GM12874 (cell line): ENCODE data around the gene D2HGDH.

Experiments
- TF ChIP-seq, protein P1 (sequence below): IDR thresholded peaks from 2 replicates; pipeline ENCODE4 v1.5.1; 2011; ENCODE audit warnings: low read depth, mild to moderate bottlenecking, control low read depth, low read length, moderate library complexity; ENCODE audit not compliant: insufficient read depth

Gene D2HGDH

GRCh38 chr2:241736111-241736510 is 1.7 kb downstream of the D2HGDH start:
- TF ChIP-seq, protein P1, sequence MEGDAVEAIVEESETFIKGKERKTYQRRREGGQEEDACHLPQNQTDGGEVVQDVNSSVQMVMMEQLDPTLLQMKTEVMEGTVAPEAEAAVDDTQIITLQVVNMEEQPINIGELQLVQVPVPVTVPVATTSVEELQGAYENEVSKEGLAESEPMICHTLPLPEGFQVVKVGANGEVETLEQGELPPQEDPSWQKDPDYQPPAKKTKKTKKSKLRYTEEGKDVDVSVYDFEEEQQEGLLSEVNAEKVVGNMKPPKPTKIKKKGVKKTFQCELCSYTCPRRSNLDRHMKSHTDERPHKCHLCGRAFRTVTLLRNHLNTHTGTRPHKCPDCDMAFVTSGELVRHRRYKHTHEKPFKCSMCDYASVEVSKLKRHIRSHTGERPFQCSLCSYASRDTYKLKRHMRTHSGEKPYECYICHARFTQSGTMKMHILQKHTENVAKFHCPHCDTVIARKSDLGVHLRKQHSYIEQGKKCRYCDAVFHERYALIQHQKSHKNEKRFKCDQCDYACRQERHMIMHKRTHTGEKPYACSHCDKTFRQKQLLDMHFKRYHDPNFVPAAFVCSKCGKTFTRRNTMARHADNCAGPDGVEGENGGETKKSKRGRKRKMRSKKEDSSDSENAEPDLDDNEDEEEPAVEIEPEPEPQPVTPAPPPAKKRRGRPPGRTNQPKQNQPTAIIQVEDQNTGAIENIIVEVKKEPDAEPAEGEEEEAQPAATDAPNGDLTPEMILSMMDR = no peak

- TF ChIP-seq, protein P1 = no peak
These were observed 3.7 kb downstream of the D2HGDH start for GRCh38 chr2:241738040-241738686.

DNA sequence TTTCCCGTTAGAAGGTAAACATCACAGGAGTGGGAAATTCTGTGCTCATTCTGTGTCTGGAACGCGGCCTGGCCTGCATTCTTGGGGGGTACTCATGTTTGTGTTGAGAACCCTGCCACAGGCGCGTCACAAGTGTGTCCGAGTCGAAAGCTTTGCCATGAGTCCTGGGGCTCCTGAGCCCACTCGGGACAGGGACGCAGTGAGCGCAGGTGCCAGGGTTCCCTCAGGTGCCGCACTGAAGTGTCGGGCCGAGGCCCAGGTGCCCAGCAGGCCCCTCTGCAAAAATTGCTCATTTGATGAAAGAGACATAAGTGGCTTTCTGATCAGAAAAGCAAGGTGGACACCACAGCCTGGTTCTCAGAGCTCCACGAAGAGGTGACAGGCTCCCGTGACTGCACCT is 4.7 kb downstream of the D2HGDH start:
- TF ChIP-seq, protein P1 = no peak

DNA sequence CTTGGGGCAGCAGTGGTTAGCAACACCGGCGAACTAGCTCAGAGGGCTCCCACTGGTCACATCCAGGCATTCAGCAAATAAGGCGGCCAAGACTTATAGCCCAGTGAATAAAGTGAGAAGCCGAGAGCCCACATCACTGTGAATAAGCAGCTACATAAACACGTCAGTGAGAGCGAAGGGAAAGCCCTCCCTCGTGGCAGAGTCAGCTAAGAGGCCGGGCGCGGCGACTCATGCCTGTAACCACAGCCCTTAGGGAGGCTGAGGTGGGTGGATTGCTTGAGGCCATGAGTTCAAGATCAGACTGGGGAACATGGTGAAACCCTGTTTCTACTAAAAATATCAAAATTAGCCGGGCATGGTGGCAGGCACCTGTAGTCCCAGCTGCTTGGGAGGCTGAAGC is 5.2 kb downstream of the D2HGDH start:
- TF ChIP-seq, protein P1 = no peak

- TF ChIP-seq, protein P1 = no peak
These were observed 6.6 kb downstream of the D2HGDH start for GRCh38 chr2:241741016-241741415.

GRCh38 chr2:241742320-241742939 is 8.0 kb downstream of the D2HGDH start:
- TF ChIP-seq, protein P1 = no peak

DNA sequence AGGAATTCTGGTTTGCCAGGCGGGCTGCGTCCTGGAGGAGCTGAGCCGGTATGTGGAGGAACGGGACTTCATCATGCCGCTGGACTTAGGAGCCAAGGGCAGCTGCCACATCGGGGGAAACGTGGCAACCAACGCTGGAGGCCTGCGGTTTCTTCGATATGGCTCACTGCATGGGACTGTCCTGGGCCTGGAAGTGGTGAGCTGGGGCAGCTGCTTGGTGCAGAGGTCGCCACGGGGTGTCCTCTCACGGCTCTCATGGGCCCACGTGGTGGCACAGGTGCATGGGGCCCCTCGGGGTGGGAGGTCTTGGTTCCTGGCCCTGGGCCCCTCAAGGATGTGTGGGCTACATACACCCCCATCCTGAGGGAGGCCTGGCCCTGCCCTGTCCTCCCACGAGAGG is 9.2 kb downstream of the D2HGDH start:
- TF ChIP-seq, protein P1 = no peak
